ENCODE measurements around the gene UQCC2.

Gene UQCC2

DNA sequence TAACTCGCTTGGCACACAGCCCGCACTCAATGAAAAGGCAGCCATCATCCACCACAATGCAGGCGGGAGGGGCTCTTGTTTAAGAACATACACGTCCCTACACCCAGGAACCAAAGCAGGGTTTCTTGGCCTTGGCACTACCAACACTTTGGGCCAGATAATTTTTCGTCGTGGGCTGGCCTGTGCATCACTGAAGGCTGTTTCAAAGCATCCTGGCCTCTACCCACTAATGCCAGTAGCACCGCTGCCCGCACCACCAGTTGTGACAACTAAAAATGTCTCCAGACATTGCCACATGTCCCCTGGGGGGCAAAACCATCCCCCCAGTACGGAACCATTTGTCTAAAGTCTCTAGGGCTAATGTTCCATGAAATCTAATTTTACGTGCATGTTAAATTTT lies 13.0 kb downstream of the UQCC2 start:
- Histone ChIP-seq H3K4me3 (ENCODE audit: insufficient read depth, low read depth, low read length, poor library complexity, severe bottlenecking) (no peak overlapping the region), H3K9me3 (ENCODE audit: control insufficient read depth, low read length) (no peaks in the 10 kb centered on the region), H3K4me1 (ENCODE audit: control insufficient read depth, insufficient read depth, low read length, poor library complexity, severe bottlenecking) (peaks cover 51% of the 10 kb centered on the region), H3K27ac (ENCODE audit: insufficient read depth, low read length, poor library complexity, severe bottlenecking) (peak overlapping the region; percentile 5), H3K36me3 (ENCODE audit: control insufficient read depth, insufficient read depth, low read length) (no peaks in the 10 kb centered on the region), H3K27me3 (replicated peaks; ENCODE audit: control insufficient read depth, insufficient read depth, low read length, poor library complexity, severe bottlenecking) (no peaks in the 10 kb centered on the region)
- DNase-seq: no peak

- H3K36me3 ChIP-seq (ENCODE audit: control insufficient read depth, insufficient read depth, low read length): no peaks in the 10 kb centered on the region
- no peak overlapping the region for H3K4me3 ChIP-seq (ENCODE audit: insufficient read depth, low read depth, low read length, poor library complexity, severe bottlenecking)
- no peak for DNase-seq
- H3K4me1 ChIP-seq (ENCODE audit: control insufficient read depth, insufficient read depth, low read length, poor library complexity, severe bottlenecking): peaks cover 57% of the 10 kb centered on the region
- H3K27me3 ChIP-seq (replicated peaks; ENCODE audit: control insufficient read depth, insufficient read depth, low read length, poor library complexity, severe bottlenecking): no peaks in the 10 kb centered on the region
- no peaks in the 10 kb centered on the region for H3K9me3 ChIP-seq (ENCODE audit: control insufficient read depth, low read length)
- H3K27ac ChIP-seq (ENCODE audit: insufficient read depth, low read length, poor library complexity, severe bottlenecking): peak overlapping the region; percentile 65
These were observed 13.7 kb downstream of the UQCC2 start for GRCh38 chr6:33697845-33698244.

DNA sequence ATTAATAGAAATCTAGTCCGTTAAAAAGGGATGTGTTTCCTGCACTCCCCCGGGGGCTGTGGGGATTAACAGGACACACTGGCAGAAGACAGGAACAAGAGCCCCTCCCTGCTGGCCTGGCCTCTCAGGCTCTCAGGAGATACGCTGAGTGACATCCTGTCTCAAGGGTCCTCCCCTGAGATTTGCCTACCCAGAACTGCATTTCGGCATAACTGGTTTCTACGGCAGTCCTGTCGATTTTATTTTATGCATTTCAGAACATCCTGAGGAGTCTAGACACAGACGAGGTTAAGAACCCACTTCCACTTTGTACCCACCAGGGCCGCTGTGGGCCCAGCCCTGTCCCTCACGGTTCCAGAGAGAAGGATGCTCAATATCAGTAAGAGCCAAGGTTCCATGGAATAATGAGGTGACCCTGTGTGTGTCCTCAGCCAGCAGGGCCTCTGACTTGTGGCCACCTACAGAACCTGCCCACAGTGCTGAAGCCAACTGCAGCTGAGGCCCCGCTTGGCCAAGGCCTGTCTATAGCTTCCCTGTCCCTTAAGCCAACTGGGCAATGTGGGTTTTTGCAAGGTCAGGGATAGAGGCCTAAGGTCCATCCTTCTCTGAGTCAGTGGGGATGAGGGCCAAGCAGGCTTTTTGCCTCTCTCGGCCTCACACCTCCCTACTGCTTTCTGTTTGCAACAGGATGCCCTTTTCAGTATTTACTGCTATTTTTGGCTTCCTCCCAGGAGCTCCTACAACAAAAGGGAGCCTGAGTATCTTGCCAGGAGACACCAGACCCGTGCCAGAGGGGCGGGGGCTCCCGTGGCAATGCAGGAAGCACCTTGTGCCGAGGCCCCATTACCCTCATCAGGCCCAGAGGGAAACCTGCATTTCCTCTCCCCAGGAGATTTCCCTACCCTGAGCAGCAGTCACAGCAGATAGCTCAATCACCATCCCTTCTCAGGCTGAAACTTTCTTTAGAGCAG lies 14.7 kb downstream of the UQCC2 start:
- Histone ChIP-seq H3K36me3 (ENCODE audit: control insufficient read depth, insufficient read depth, low read length) (no peaks in the 10 kb centered on the region), H3K9me3 (ENCODE audit: control insufficient read depth, low read length) (no peaks in the 10 kb centered on the region), H3K4me3 (ENCODE audit: insufficient read depth, low read depth, low read length, poor library complexity, severe bottlenecking) (peak overlapping the region; percentile 17), H3K27ac (ENCODE audit: insufficient read depth, low read length, poor library complexity, severe bottlenecking) (peak overlapping the region; percentile 65), H3K4me1 (ENCODE audit: control insufficient read depth, insufficient read depth, low read length, poor library complexity, severe bottlenecking) (peaks cover 67% of the 10 kb centered on the region), H3K27me3 (replicated peaks; ENCODE audit: control insufficient read depth, insufficient read depth, low read length, poor library complexity, severe bottlenecking) (no peaks in the 10 kb centered on the region)
- peak in 2 of 3 donors; percentile 14 to 23 for DNase-seq

DNA sequence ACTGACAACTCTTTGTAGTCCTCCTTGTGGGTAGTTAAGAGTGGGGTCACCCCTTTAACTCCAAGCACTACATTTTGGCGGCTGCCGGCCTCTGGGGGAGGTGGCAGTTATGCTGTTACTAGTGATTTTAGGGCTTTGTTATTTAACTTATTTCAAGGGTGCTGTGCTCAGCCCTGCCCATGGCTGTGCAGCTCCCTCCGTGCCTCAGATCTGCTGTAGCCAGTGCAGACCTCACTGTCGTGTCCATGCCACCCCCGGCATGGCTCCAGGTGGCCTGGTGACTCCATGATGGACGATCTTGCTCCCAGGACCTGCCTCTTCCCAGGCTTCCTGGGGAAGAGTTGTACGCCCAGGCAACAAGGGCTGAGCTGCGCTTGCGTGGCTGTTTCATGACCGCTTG lies 15.4 kb downstream of the UQCC2 start:
- Histone ChIP-seq H3K27me3 (replicated peaks; ENCODE audit: control insufficient read depth, insufficient read depth, low read length, poor library complexity, severe bottlenecking) (no peaks in the 10 kb centered on the region), H3K27ac (ENCODE audit: insufficient read depth, low read length, poor library complexity, severe bottlenecking) (peak overlapping the region; percentile 65), H3K4me3 (ENCODE audit: insufficient read depth, low read depth, low read length, poor library complexity, severe bottlenecking) (no peak overlapping the region), H3K36me3 (ENCODE audit: control insufficient read depth, insufficient read depth, low read length) (peaks cover 3% of the 10 kb centered on the region), H3K9me3 (ENCODE audit: control insufficient read depth, low read length) (no peaks in the 10 kb centered on the region), H3K4me1 (ENCODE audit: control insufficient read depth, insufficient read depth, low read length, poor library complexity, severe bottlenecking) (peaks cover 71% of the 10 kb centered on the region)
- no peak for DNase-seq

DNA sequence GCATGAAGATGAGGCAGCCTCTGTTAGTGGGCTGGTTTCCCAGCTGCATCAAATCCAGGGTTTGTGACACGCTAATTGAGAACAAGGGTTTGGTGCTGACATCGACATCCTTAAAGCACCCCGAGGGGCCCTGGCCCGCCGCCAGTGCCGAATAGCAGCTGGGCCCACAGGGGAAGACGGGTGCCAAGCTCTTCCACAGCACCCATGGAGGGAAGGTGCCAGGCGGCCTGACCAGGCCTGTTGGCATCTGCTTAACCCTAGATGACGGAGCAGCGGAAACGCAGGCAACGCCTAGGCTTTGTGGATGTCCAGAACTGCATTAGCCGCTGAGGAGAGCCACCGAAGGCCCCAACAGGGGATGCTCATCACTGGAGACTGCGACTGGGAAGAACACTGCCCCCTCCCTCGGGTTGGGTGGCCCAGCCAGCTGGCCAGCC lies 16.0 kb downstream of the UQCC2 start:
- Histone ChIP-seq H3K4me3 (ENCODE audit: insufficient read depth, low read depth, low read length, poor library complexity, severe bottlenecking) (no peak overlapping the region), H3K9me3 (ENCODE audit: control insufficient read depth, low read length) (no peaks in the 10 kb centered on the region), H3K27ac (ENCODE audit: insufficient read depth, low read length, poor library complexity, severe bottlenecking) (peak overlapping the region; percentile 65), H3K36me3 (ENCODE audit: control insufficient read depth, insufficient read depth, low read length) (peaks cover 9% of the 10 kb centered on the region), H3K27me3 (replicated peaks; ENCODE audit: control insufficient read depth, insufficient read depth, low read length, poor library complexity, severe bottlenecking) (no peaks in the 10 kb centered on the region), H3K4me1 (ENCODE audit: control insufficient read depth, insufficient read depth, low read length, poor library complexity, severe bottlenecking) (peaks cover 69% of the 10 kb centered on the region)
- DNase-seq: no peak

DNA sequence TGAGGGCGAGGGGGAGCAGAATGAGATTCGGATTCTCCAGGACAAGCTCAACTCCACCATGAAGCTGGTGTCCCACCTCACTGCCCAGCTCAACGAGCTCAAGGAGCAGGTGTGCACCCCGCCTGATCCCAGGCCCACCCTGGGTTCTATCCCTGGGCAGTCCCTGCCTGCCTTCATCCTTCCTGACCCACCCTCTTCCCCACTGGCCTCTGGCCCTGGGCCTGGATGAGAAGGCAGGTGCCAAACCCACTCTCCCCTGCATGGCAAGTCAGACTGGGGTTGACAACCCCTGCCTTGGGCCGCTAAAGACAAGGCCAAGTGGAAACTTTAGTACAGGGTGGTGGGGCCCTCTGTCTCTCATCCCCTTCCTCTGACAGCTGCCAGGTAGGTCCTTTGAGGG lies 16.5 kb downstream of the UQCC2 start:
- Histone ChIP-seq H3K27ac (ENCODE audit: insufficient read depth, low read length, poor library complexity, severe bottlenecking) (peak overlapping the region; percentile 65), H3K36me3 (ENCODE audit: control insufficient read depth, insufficient read depth, low read length) (peaks cover 14% of the 10 kb centered on the region), H3K27me3 (replicated peaks; ENCODE audit: control insufficient read depth, insufficient read depth, low read length, poor library complexity, severe bottlenecking) (no peaks in the 10 kb centered on the region), H3K4me3 (ENCODE audit: insufficient read depth, low read depth, low read length, poor library complexity, severe bottlenecking) (no peak overlapping the region), H3K4me1 (ENCODE audit: control insufficient read depth, insufficient read depth, low read length, poor library complexity, severe bottlenecking) (peaks cover 64% of the 10 kb centered on the region), H3K9me3 (ENCODE audit: control insufficient read depth, low read length) (no peaks in the 10 kb centered on the region)
- DNase-seq: no peak

DNA sequence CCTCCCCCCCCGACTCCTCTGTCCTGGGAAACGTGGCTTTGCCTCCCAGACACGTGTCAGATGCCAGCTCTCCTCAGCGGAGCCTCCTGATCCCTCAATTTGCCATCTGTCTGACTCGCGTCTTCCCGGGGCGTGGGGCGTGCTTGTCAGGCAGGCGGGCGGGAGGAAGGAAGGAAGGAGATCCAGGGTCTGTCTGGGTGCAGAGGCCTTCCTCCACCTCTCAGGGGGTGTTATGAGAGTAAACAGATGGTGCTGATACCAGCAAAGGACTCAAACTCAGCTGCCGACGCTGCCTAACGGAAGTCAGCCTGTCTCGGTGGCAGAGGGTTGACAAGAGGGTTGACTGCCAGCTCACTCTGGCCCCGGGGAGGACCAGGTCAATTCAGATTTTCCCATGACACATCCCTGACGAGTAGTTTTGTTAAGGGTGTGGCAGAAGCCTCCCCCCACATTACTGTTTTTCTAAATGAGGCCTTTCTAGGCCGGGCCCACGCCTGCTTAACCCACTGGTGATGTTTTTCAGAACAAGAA lies 17.0 kb downstream of the UQCC2 start:
- H3K4me1 ChIP-seq (ENCODE audit: control insufficient read depth, insufficient read depth, low read length, poor library complexity, severe bottlenecking): peaks cover 64% of the 10 kb centered on the region
- H3K9me3 ChIP-seq (ENCODE audit: control insufficient read depth, low read length): no peaks in the 10 kb centered on the region
- no peaks in the 10 kb centered on the region for H3K27me3 ChIP-seq (replicated peaks; ENCODE audit: control insufficient read depth, insufficient read depth, low read length, poor library complexity, severe bottlenecking)
- DNase-seq: peak; percentile 51 to 68 (median 64)
- H3K36me3 ChIP-seq (ENCODE audit: control insufficient read depth, insufficient read depth, low read length): peaks cover 19% of the 10 kb centered on the region
- H3K4me3 ChIP-seq (ENCODE audit: insufficient read depth, low read depth, low read length, poor library complexity, severe bottlenecking): no peak overlapping the region
- peak overlapping the region; percentile 65 for H3K27ac ChIP-seq (ENCODE audit: insufficient read depth, low read length, poor library complexity, severe bottlenecking)

- Histone ChIP-seq H3K4me3 (ENCODE audit: insufficient read depth, low read depth, low read length, poor library complexity, severe bottlenecking) (peak overlapping the region; percentile 13), H3K27ac (ENCODE audit: insufficient read depth, low read length, poor library complexity, severe bottlenecking) (peak overlapping the region; percentile 65), H3K9me3 (ENCODE audit: control insufficient read depth, low read length) (no peaks in the 10 kb centered on the region), H3K36me3 (ENCODE audit: control insufficient read depth, insufficient read depth, low read length) (peaks cover 29% of the 10 kb centered on the region), H3K4me1 (ENCODE audit: control insufficient read depth, insufficient read depth, low read length, poor library complexity, severe bottlenecking) (peaks cover 64% of the 10 kb centered on the region), H3K27me3 (replicated peaks; ENCODE audit: control insufficient read depth, insufficient read depth, low read length, poor library complexity, severe bottlenecking) (no peaks in the 10 kb centered on the region)
- DNase-seq: no peak
These were observed 18.1 kb downstream of the UQCC2 start for GRCh38 chr6:33693186-33694105.

DNA sequence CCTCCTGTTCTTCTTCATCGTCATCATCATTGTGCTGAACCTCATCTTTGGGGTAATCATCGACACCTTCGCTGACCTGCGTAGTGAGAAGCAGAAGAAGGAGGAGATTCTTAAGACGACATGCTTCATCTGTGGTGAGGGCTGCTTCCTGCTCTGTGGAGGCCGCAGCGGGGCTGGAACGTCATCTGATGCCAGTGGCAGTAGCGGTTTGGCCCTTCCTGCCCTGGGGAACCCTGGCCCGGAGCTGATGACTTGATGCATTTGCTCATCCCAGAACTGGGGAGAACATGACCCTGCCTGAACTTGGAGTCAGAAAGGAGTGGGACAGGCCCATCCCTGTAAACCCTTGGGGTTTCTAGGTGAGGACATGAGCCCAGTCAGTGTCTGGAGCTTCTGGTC lies 18.7 kb downstream of the UQCC2 start:
- H3K4me3 ChIP-seq (ENCODE audit: insufficient read depth, low read depth, low read length, poor library complexity, severe bottlenecking): peak overlapping the region; percentile 13
- no peaks in the 10 kb centered on the region for H3K27me3 ChIP-seq (replicated peaks; ENCODE audit: control insufficient read depth, insufficient read depth, low read length, poor library complexity, severe bottlenecking)
- no peaks in the 10 kb centered on the region for H3K9me3 ChIP-seq (ENCODE audit: control insufficient read depth, low read length)
- peaks cover 63% of the 10 kb centered on the region for H3K4me1 ChIP-seq (ENCODE audit: control insufficient read depth, insufficient read depth, low read length, poor library complexity, severe bottlenecking)
- peak overlapping the region; percentile 65 for H3K27ac ChIP-seq (ENCODE audit: insufficient read depth, low read length, poor library complexity, severe bottlenecking)
- DNase-seq: peak; percentile 59 to 68 (median 60)
- H3K36me3 ChIP-seq (ENCODE audit: control insufficient read depth, insufficient read depth, low read length): peaks cover 34% of the 10 kb centered on the region
